Stimulated activated effector memory CD8-positive, alpha-beta T cell treated with anti-CD3 and anti-CD28 coated beads, Interleukin-12 subunit alpha, Interleukin-12 subunit beta, amount 100 ng/mL, for 72 hours (primary cell): ENCODE measurements around the gene TMEM271.

Experiments
- ATAC-seq: fragments of 150-1000 bp; cut with Tn5 transposase; 2 replicates; pipeline ENCODE4 v1.10.0; 2021
- DNase-seq, 2 donors: peaks; one replicate each; pipeline ENCODE4 v3.0.0; 2021 to 2022; ENCODE audit warnings: low spot score in 2 of 2
- H3K27ac Mint-ChIP-seq: one replicate; pipeline ENCODE4 v1.8.0; 2022; ENCODE audit warnings: mild to moderate bottlenecking, mixed read lengths
- H3K36me3 Mint-ChIP-seq: one replicate; pipeline ENCODE4 v1.8.0; 2022; ENCODE audit warnings: mild to moderate bottlenecking, mixed read lengths
- H3K4me1 Mint-ChIP-seq: one replicate; pipeline ENCODE4 v1.8.0; 2022; ENCODE audit warnings: mixed read lengths
- H3K4me3 Mint-ChIP-seq: one replicate; pipeline ENCODE4 v1.8.0; 2022; ENCODE audit warnings: mild to moderate bottlenecking, mixed read lengths
- H3K9me3 Mint-ChIP-seq: one replicate; pipeline ENCODE4 v1.8.0; 2022; ENCODE audit warnings: mixed read lengths

The TMEM271 gene

DNA sequence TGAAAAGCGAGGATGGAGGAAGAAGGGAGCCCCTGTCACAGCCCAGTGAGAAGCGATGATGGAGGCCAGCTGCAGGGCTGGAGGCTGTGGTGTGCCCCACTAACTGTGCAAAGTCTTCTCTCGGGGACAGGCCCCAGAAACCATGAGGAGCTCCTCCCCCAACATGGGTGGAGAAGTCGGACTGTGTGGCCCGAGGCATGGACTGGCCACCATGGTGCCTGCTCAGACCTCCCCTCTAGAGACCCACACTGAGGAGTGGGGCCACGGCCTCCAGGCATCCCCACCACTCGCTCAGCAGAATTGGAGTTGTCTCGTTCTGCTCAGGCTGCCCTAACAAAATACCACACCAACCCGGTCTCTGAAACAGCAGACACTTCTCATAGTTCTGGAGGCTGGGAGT is 37.0 kb upstream of the TMEM271 start:
- H3K27ac Mint-ChIP-seq, result no peak overlapping the region
- ATAC-seq (peak; percentile 34), DNase-seq (no peak)
- H3K4me1 Mint-ChIP-seq, result peaks cover 6% of the 10 kb centered on the region
- H3K36me3 Mint-ChIP-seq, result no peaks in the 10 kb centered on the region
- H3K9me3 Mint-ChIP-seq, result peaks cover 4% of the 10 kb centered on the region
- H3K4me3 Mint-ChIP-seq, result no peak overlapping the region

- peaks cover 4% of the 10 kb centered on the region for H3K9me3 Mint-ChIP-seq
- no peak for ATAC-seq
- DNase-seq, result no peak
- no peak overlapping the region for H3K4me3 Mint-ChIP-seq
- no peak overlapping the region for H3K27ac Mint-ChIP-seq
- H3K36me3 Mint-ChIP-seq, result no peaks in the 10 kb centered on the region
- peaks cover 6% of the 10 kb centered on the region for H3K4me1 Mint-ChIP-seq
These were observed 36.6 kb upstream of the TMEM271 start for GRCh38 chr4:612749-613125.

- Mint-ChIP-seq H3K27ac (no peak overlapping the region), H3K9me3 (peaks cover 4% of the 10 kb centered on the region), H3K36me3 (no peaks in the 10 kb centered on the region), H3K4me1 (peaks cover 6% of the 10 kb centered on the region), H3K4me3 (no peak overlapping the region)
- DNase-seq (no peak), ATAC-seq (peak; percentile 8)
These were observed 36.1 kb upstream of the TMEM271 start for GRCh38 chr4:612052-612748.

DNA sequence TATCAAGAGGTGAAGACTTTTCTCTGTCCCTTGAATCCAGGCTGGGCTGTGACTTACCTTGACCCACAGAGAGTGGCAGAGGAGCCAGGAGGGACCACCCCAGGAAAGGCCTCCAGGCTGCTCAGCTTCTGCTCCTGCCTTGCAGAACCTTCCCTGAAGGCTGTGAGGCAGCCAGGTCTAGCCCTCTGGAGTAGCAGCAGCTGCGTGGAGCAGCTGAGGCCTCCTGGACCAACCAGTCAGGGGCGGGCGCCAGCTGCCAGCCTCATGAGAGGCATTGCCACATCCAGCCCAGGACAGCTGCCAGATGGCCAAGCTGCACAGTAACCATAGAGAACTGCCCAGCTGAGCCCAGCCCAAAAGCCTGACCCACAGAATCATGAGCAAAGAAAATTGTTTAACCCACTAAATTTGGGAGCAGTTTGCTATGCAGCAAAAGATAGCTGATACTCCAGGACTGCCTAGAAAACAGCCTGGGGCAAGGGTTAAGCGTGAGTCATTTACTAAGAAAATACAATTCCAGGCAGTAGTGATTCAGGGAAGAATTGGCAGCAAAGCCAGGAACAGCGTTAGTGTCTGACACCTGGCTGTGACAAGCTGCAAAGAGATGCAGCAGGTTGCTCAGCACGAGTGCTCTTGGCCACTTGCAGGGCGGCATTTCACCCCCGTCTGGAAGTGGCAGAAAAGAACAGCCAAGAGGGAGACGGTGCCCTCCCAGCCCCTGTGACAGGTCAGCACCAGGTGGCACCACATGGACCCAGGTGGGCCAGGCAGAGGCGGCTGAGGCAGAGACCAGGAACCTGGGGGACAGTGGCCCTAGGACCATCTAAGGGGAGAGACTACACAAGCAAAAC is 34.5 kb upstream of the TMEM271 start:
- Mint-ChIP-seq H3K9me3 (peaks cover 4% of the 10 kb centered on the region), H3K27ac (no peak overlapping the region), H3K36me3 (no peaks in the 10 kb centered on the region), H3K4me1 (peaks cover 6% of the 10 kb centered on the region), H3K4me3 (no peak overlapping the region)
- DNase-seq (no peak), ATAC-seq (no peak)

GRCh38 chr4:609400-610050 is 33.4 kb upstream of the TMEM271 start:
- ATAC-seq (no peak), DNase-seq (no peak)
- peaks cover 4% of the 10 kb centered on the region for H3K9me3 Mint-ChIP-seq
- no peak overlapping the region for H3K27ac Mint-ChIP-seq
- H3K4me3 Mint-ChIP-seq, result no peak overlapping the region
- H3K36me3 Mint-ChIP-seq, result no peaks in the 10 kb centered on the region
- H3K4me1 Mint-ChIP-seq, result peaks cover 6% of the 10 kb centered on the region

DNA sequence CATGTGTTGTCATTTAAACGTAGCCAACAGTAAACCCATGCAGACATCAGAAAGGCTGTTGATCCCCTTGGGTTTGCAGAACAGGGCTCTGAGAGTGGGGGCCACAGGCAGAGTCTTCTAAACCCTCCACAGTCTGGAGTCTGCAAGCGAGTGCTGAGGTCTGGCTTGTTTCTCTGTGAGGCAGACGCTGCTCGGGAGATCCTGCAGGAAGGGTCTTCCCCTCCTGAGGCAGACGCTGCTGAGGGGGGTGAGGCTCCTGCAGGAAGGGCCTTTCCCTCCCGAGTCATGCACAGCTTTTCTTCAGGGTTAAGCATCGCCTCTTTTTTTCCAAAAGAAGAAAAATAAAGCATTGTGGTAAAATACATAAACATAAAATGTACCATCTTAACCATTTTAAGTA is 32.1 kb upstream of the TMEM271 start:
- Mint-ChIP-seq H3K9me3 (peaks cover 4% of the 10 kb centered on the region), H3K36me3 (no peaks in the 10 kb centered on the region), H3K4me3 (no peak overlapping the region), H3K4me1 (peaks cover 12% of the 10 kb centered on the region), H3K27ac (no peak overlapping the region)
- no peak for ATAC-seq
- no peak for DNase-seq

DNA sequence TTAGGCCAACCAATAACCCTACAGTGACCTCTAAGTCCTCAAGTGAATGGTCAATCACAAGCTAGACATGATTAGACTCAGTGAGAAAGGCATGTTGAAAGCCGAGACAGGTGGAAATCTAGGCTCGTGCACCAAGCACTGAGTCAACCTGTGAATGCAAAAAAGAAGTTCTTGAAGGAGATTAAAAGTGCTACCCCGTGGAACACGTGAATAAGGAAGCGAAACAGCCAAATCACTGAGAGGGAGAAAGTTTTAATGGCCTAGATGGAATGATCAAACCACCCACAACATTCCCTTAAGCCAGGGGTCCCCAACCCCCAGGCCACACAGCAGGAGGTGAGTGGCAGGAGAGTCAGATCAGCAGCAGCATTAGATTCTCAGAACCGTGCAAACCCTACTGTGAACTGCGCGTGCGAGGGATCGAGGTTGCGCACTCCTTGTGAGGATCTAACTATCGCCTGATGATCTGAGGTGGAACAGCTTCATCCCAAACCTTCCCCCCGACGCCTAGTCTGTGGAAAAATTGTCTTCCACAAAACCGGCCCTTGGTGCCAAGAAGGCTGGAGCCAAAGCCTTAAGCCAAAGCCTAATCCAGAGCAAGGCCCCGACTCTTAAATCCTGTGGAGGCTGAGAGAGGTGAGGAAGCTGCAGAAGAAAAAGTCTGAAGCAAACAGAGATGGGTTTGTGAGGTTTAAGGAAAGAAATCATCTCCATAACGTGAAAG is 29.8 kb upstream of the TMEM271 start:
- ATAC-seq, result no peak
- Mint-ChIP-seq H3K4me1 (peaks cover 19% of the 10 kb centered on the region), H3K4me3 (no peak overlapping the region), H3K9me3 (peaks cover 4% of the 10 kb centered on the region), H3K36me3 (no peaks in the 10 kb centered on the region), H3K27ac (no peak overlapping the region)
- no peak for DNase-seq

DNA sequence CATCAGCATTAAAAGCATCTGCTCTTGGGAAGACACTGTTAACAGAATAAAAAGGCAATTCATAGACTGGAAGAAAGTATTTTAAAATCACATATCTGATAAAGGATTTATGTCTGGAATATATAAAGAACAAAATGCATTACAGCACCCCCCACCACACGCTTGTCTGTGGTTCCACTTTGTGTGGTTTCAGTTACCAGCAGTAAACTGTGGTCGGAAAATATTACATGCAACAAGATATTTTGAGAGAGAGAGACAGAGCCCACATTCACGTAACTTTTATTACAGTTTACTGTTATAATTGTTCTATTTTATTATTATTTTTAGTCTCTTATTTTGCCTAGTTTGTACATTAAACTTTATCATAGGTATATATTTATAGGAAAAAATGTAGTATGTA is 28.0 kb upstream of the TMEM271 start:
- H3K9me3 Mint-ChIP-seq, result no peaks in the 10 kb centered on the region
- no peak overlapping the region for H3K27ac Mint-ChIP-seq
- no peaks in the 10 kb centered on the region for H3K36me3 Mint-ChIP-seq
- peak; percentile 42 for ATAC-seq
- peaks cover 13% of the 10 kb centered on the region for H3K4me1 Mint-ChIP-seq
- no peak for DNase-seq
- no peak overlapping the region for H3K4me3 Mint-ChIP-seq

GRCh38 chr4:602559-602942 is 26.5 kb upstream of the TMEM271 start:
- ATAC-seq (peak; percentile 74), DNase-seq (peak; percentile 56 to 80)
- H3K9me3 Mint-ChIP-seq, result no peaks in the 10 kb centered on the region
- H3K27ac Mint-ChIP-seq, result no peak overlapping the region
- H3K4me1 Mint-ChIP-seq, result peaks cover 13% of the 10 kb centered on the region
- H3K36me3 Mint-ChIP-seq, result no peaks in the 10 kb centered on the region
- H3K4me3 Mint-ChIP-seq, result no peak overlapping the region

- ATAC-seq (no peak), DNase-seq (no peak)
- Mint-ChIP-seq H3K9me3 (no peaks in the 10 kb centered on the region), H3K4me1 (peaks cover 13% of the 10 kb centered on the region), H3K27ac (no peak overlapping the region), H3K36me3 (no peaks in the 10 kb centered on the region), H3K4me3 (no peak overlapping the region)
These were observed 25.8 kb upstream of the TMEM271 start for GRCh38 chr4:601612-602558.

- peak; percentile 88 for ATAC-seq
- DNase-seq, result peak in 1 of 2 donors; percentile 19
- no peaks in the 10 kb centered on the region for H3K9me3 Mint-ChIP-seq
- peaks cover 13% of the 10 kb centered on the region for H3K4me1 Mint-ChIP-seq
- no peak overlapping the region for H3K27ac Mint-ChIP-seq
- H3K36me3 Mint-ChIP-seq, result no peaks in the 10 kb centered on the region
- no peak overlapping the region for H3K4me3 Mint-ChIP-seq
These were observed 24.9 kb upstream of the TMEM271 start for GRCh38 chr4:600850-601515.

GRCh38 chr4:600166-600565 is 24.1 kb upstream of the TMEM271 start:
- Mint-ChIP-seq H3K27ac (no peak overlapping the region), H3K36me3 (no peaks in the 10 kb centered on the region), H3K4me3 (no peak overlapping the region), H3K9me3 (peaks cover 3% of the 10 kb centered on the region), H3K4me1 (peaks cover 13% of the 10 kb centered on the region)
- DNase-seq (no peak), ATAC-seq (no peak)

DNA sequence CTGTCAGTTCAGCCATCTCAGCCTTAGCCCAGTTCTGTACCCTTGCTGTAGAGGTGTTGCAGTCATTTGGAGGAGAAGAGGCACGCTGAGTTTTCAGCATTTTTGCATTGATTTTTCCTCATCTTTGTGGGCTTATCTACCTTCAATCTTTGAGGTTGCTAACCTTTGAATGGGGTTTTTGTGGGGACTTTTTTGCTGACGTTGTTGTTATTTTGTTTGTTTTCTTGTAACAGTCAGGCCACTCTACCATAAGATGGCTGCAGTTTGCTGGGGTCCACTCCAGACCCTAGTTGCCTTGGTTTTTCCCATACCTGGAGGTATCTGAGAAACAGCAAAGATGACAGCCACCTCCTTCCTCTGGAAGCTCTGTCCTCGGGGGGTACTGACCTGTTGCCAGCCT is 22.8 kb upstream of the TMEM271 start:
- no peak overlapping the region for H3K4me3 Mint-ChIP-seq
- H3K36me3 Mint-ChIP-seq, result no peaks in the 10 kb centered on the region
- DNase-seq, result no peak
- peaks cover 10% of the 10 kb centered on the region for H3K4me1 Mint-ChIP-seq
- H3K9me3 Mint-ChIP-seq, result peaks cover 3% of the 10 kb centered on the region
- no peak overlapping the region for H3K27ac Mint-ChIP-seq
- no peak for ATAC-seq
